CD14-positive monocyte (primary cell): ENCODE data around the gene RHOH. TPM values are rescaled to one million over a fixed set of nuclear protein-coding genes. Genes with fewer than 3 reads are reported as not detected.
A peak's percentile ranks its signal among the peaks of the same experiment; 100 is the strongest.

Experiments
- DNase-seq, 3 donors: peaks; one replicate each; pipeline ENCODE4 v3.0.0-alpha.2; 2011 to 2022
- H2AFZ ChIP-seq: 2 replicates; pipeline ENCODE4 v1.6.0; 2012; ENCODE audit warnings: mild to moderate bottlenecking, low read depth, low read length, inconsistent platforms; ENCODE audit not compliant: insufficient read depth, poor library complexity, severe bottlenecking
- H3K27ac ChIP-seq, 2 donors: 1 replicate in 1 of 2; 2 replicates in 1 of 2; pipeline ENCODE4 v1.5.1; 2012 to 2013; ENCODE audit warnings: low read length in 2 of 2, control low read depth in 1 of 2, inconsistent platforms in 1 of 2, low read depth in 1 of 2, mild to moderate bottlenecking in 1 of 2
- H3K27me3 ChIP-seq, 2 donors: one replicate each; pipeline versions ENCODE4 v1.6.0 to v1.6.1; 2011 to 2013; ENCODE audit warnings: low read length in 2 of 2; ENCODE audit not compliant: control insufficient read depth in 2 of 2, insufficient read depth in 2 of 2
- H3K36me3 ChIP-seq, 2 donors: replicated peaks in 1 of 2; 1 replicate in 1 of 2; 2 replicates in 1 of 2; pipeline versions ENCODE4 v1.5.1 to v1.6.1; 2012 to 2013; ENCODE audit warnings: low read length in 2 of 2, control low read depth in 1 of 2, inconsistent platforms in 1 of 2, mild to moderate bottlenecking in 1 of 2; ENCODE audit not compliant: insufficient read depth in 2 of 2, control insufficient read depth in 1 of 2
- H3K4me1 ChIP-seq, 2 donors: 1 replicate in 1 of 2; 2 replicates in 1 of 2; pipeline versions ENCODE4 v1.5.1 to v1.6.1; 2012 to 2013; ENCODE audit warnings: low read length in 2 of 2, control low read depth in 1 of 2, inconsistent platforms in 1 of 2, mild to moderate bottlenecking in 1 of 2, moderate library complexity in 1 of 2; ENCODE audit not compliant: insufficient read depth in 2 of 2, control insufficient read depth in 1 of 2
- H3K4me2 ChIP-seq: replicated peaks from 2 replicates; pipeline ENCODE3; 2012; ENCODE audit warnings: low read length, moderate library complexity, mild to moderate bottlenecking; ENCODE audit not compliant: poor library complexity, severe bottlenecking; ENCODE audit errors: extremely low read depth
- H3K4me3 ChIP-seq, 3 experiments: fragments of 200-600 bp in 1 of 3; sonication (generic) in 1 of 3; replicated peaks in 1 of 3; 1 replicate in 2 of 3; 2 replicates in 1 of 3; pipeline ENCODE4 v1.5.1; 2011 to 2013; ENCODE audit warnings: low read length in 3 of 3, mild to moderate bottlenecking in 3 of 3, control low read depth in 2 of 3, low read depth in 2 of 3, inconsistent platforms in 1 of 3, moderate library complexity in 1 of 3
- H3K79me2 ChIP-seq: 2 replicates; pipeline ENCODE4 v1.6.0; 2012; ENCODE audit warnings: mild to moderate bottlenecking, control low read depth, inconsistent platforms, low read length, moderate library complexity; ENCODE audit not compliant: insufficient read depth
- H3K9ac ChIP-seq: 2 replicates; pipeline ENCODE4 v1.6.0; 2017; ENCODE audit warnings: low read length, mild to moderate bottlenecking; ENCODE audit not compliant: insufficient read depth, poor library complexity, severe bottlenecking
- H3K9me3 ChIP-seq, 2 donors: replicated peaks in 1 of 2; 1 replicate in 1 of 2; 2 replicates in 1 of 2; pipeline versions ENCODE4 v1.5.1 to v1.6.1; 2012 to 2013; ENCODE audit warnings: low read length in 2 of 2, control low read depth in 1 of 2; ENCODE audit not compliant: control insufficient read depth in 1 of 2, insufficient read depth in 1 of 2
- H4K20me1 ChIP-seq: 2 replicates; pipeline ENCODE4 v1.6.0; 2012; ENCODE audit warnings: mild to moderate bottlenecking, low read length, control low read depth, moderate library complexity; ENCODE audit not compliant: insufficient read depth
- H3K27ac Mint-ChIP-seq, 7 donors: one replicate each; pipeline ENCODE4 v1.8.0; 2020; ENCODE audit warnings: mild to moderate bottlenecking in 7 of 7, mixed read lengths in 7 of 7, moderate library complexity in 6 of 7, inconsistent platforms in 2 of 7
- H3K27me3 Mint-ChIP-seq, 3 donors: one replicate each; pipeline ENCODE4 v1.8.0; 2021 to 2022; ENCODE audit warnings: low read depth in 3 of 3, mild to moderate bottlenecking in 3 of 3, mixed read lengths in 3 of 3, moderate library complexity in 3 of 3, inconsistent platforms in 1 of 3
- H3K36me3 Mint-ChIP-seq, 2 donors: one replicate each; pipeline ENCODE4 v1.8.0; 2020; ENCODE audit warnings: mixed read lengths in 2 of 2, inconsistent platforms in 1 of 2, mild to moderate bottlenecking in 1 of 2
- H3K4me1 Mint-ChIP-seq: one replicate; pipeline ENCODE4 v1.8.0; 2020; ENCODE audit warnings: mild to moderate bottlenecking, mixed read lengths
- H3K4me3 Mint-ChIP-seq, 2 donors: one replicate each; pipeline ENCODE4 v1.8.0; 2020; ENCODE audit warnings: mild to moderate bottlenecking in 2 of 2, mixed read lengths in 2 of 2, moderate library complexity in 1 of 2
- H3K9me3 Mint-ChIP-seq, 7 donors: one replicate each; pipeline ENCODE4 v1.8.0; 2020 to 2022; ENCODE audit warnings: mixed read lengths in 7 of 7, mild to moderate bottlenecking in 6 of 7, moderate library complexity in 6 of 7, inconsistent platforms in 2 of 7
- WGBS: methylation state at CpG from one replicate; pipeline ENCODE4 v1.1.5; 2013; ENCODE audit warnings: missing lambda C conversion rate; ENCODE audit not compliant: insufficient coverage; 5-methylcytosine and 5-hydroxymethylcytosine counted together
- intact Hi-C, 2 donors: fragments of 100-400 bp; cut with micrococcal nuclease; formaldehyde crosslinking; loops; one replicate each; pipeline versions ENCODE4 v1.15.0 to v1.15.1; 2023
- polyA plus RNA-seq, 3 donors: library from polyadenylated mRNA; depleted of rRNA in 1 of 3; unstranded in 2 of 3; stranded (reverse) in 1 of 3; fragments of 300-500 nt in 2 of 3; fragments of >200 nt in 1 of 3; fragmentation: Illumina TruSeq in 2 of 3; gene quantifications; 1 replicate in 2 of 3; 2 replicates in 1 of 3; pipeline ENCODE4 v1.2.3, GENCODE V29; 2012 to 2021
- TF ChIP-seq, protein P1 (sequence below): fragments of 200-600 bp; IDR thresholded peaks from one replicate; pipeline ENCODE4 v1.8.0; 2022; ENCODE audit warnings: antibody characterized with exemption, mild to moderate bottlenecking

The RHOH gene
- polyA plus RNA-seq, 3 donors = 0.16 to 1.4 (median 1.2) TPM

DNA sequence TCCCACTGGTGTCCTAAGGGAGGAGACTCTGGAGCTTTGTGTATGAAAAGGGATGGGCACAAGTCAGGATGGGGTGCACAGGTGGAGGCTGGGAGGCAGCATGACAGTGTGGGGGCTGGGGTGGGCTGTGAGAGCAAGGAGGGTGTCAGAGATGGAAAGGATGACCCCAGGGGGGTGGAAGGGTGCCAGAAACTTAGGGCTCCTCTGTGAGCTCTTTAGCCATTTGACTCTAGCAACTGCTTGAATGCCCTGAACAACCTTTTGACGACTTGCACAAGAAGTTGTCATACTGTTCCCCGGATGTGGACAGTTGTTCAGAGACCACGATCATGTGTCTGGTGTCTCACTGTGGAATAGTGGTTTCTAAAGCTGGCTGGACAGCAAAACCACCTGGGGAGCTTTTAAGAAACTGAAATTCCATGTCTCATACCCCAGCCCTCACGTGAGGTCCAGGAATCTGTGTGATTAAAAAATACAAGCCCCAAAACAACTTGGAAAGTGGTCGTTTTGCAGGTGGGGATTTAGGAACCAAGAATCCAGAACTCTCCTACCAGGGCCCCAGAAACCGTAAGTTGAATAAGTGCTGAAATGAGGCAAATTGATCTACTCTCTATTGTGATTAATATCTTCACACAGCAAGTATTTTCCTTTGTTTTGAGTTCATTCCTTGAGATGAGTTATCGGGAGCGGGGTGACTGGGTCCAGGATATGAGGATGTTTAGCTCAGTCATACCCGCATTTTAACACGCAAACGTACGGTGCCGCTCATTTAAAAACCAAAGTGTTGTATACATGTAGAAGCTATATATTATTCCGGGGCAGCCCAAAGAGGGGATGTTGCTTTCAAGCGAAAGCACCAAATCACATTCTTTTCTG is 3.4 kb downstream of the RHOH start:
- H3K4me1 ChIP-seq = peaks cover 63 to 69% of the 10 kb centered on the region in 2 donors
- 0% methylated on average over 2 of the region's 15 CpGs for WGBS

More for the DNA sequence above, 3.4 kb downstream of the RHOH start:
- H3K27ac ChIP-seq = peak overlapping the region; percentile 6 to 76
- H3K9me3 ChIP-seq = no peaks in the 10 kb centered on the region
- H3K27me3 Mint-ChIP-seq = peaks cover 0 to 4% (median 0%) of the 10 kb centered on the region in 3 donors
- peaks cover 0 to 1% (median 0%) of the 10 kb centered on the region in 7 donors for H3K9me3 Mint-ChIP-seq
- peak overlapping the region; percentile 70 to 90 for H3K4me3 Mint-ChIP-seq
- no peaks in the 10 kb centered on the region for H4K20me1 ChIP-seq
- peaks cover 70% of the 10 kb centered on the region for H3K4me1 Mint-ChIP-seq
- H3K36me3 ChIP-seq = no peaks in the 10 kb centered on the region
- peaks cover 46% of the 10 kb centered on the region for H3K79me2 ChIP-seq
- TF ChIP-seq, protein P1, sequence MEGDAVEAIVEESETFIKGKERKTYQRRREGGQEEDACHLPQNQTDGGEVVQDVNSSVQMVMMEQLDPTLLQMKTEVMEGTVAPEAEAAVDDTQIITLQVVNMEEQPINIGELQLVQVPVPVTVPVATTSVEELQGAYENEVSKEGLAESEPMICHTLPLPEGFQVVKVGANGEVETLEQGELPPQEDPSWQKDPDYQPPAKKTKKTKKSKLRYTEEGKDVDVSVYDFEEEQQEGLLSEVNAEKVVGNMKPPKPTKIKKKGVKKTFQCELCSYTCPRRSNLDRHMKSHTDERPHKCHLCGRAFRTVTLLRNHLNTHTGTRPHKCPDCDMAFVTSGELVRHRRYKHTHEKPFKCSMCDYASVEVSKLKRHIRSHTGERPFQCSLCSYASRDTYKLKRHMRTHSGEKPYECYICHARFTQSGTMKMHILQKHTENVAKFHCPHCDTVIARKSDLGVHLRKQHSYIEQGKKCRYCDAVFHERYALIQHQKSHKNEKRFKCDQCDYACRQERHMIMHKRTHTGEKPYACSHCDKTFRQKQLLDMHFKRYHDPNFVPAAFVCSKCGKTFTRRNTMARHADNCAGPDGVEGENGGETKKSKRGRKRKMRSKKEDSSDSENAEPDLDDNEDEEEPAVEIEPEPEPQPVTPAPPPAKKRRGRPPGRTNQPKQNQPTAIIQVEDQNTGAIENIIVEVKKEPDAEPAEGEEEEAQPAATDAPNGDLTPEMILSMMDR = no peak
- H3K4me3 ChIP-seq = peak overlapping the region; percentile 25 to 71 (median 69)
- no peaks in the 10 kb centered on the region for H3K27me3 ChIP-seq
- peaks cover 0 to 3% of the 10 kb centered on the region in 2 donors for H3K36me3 Mint-ChIP-seq
- H3K9ac ChIP-seq = peak overlapping the region; percentile 56
- peak overlapping the region; percentile 65 for H3K4me2 ChIP-seq
- DNase-seq = peak; percentile 76 to 93 (median 82)
- intact Hi-C loops = loop anchor here in 1 of 2 donors (5.0 to 10.0 kb wide), 2 partner anchors 45 to 107 kb away; no protein-coding TSS in a partner anchor
- H3K27ac Mint-ChIP-seq = peak overlapping the region; percentile 67 to 90 (median 84)
- peak overlapping the region; percentile 44 for H2AFZ ChIP-seq
